NCI-H510A treated with DMSO at 0.1 percent for 48 hours (cell line): ENCODE data around the gene CHCHD3.

ENCODE experiments used
- DNase-seq: peaks from one replicate; lab custom pipeline; 2025; lab: John Stamatoyannopoulos, UW

Gene CHCHD3

GRCh38 chr7:132735476-132735875 is 346.4 kb downstream of the CHCHD3 start:
- no peak for DNase-seq
